WI38 (cell line): ENCODE results near the gene SLC10A7.

Source experiments
- H3K4me3 ChIP-seq: 2 replicates; pipeline ENCODE4 v1.5.1; 2011; ENCODE audit warnings: low read depth, mild to moderate bottlenecking, control low read depth, low read length
- CTCF ChIP-seq: IDR thresholded peaks from 2 replicates; pipeline ENCODE4 v1.5.1; 2012; ENCODE audit warnings: low read depth, mild to moderate bottlenecking, control low read depth, low read length

SLC10A7 gene

GRCh38 chr4:146256328-146256727 is 265.4 kb downstream of the SLC10A7 start:
- H3K4me3 ChIP-seq: no peak overlapping the region
- no peak for TF ChIP-seq CTCF

- H3K4me3 ChIP-seq: no peak overlapping the region
- no peak for TF ChIP-seq CTCF
These were observed 265.9 kb downstream of the SLC10A7 start for GRCh38 chr4:146255874-146256273.

- H3K4me3 ChIP-seq: no peak overlapping the region
- no peak for TF ChIP-seq CTCF
These were observed 266.3 kb downstream of the SLC10A7 start for GRCh38 chr4:146255463-146255862.

GRCh38 chr4:146252969-146253611 is 268.6 kb downstream of the SLC10A7 start:
- TF ChIP-seq CTCF: no peak
- H3K4me3 ChIP-seq: no peak overlapping the region

- no peak overlapping the region for H3K4me3 ChIP-seq
- TF ChIP-seq CTCF: no peak
These were observed 274.4 kb downstream of the SLC10A7 start for GRCh38 chr4:146247356-146247755.

- TF ChIP-seq CTCF: no peak
- no peak overlapping the region for H3K4me3 ChIP-seq
These were observed 275.4 kb downstream of the SLC10A7 start for GRCh38 chr4:146246381-146246780.

GRCh38 chr4:146245850-146246249 is 275.9 kb downstream of the SLC10A7 start:
- TF ChIP-seq CTCF: no peak
- no peak overlapping the region for H3K4me3 ChIP-seq
